HCEC 1CT (cell line): ENCODE data around the gene GATA6.
"Not testable (repeated sequence)": the region's sequence is repeated elsewhere in the genome, so short reads cannot be mapped to it uniquely, and the experiment has no call there.

Experiments used
- DNase-seq: peaks from one replicate; pipeline ENCODE4 v3.0.0-alpha.2; 2017

Gene GATA6

GRCh38 chr18:22211657-22212056, 42.3 kb downstream of the GATA6 start:
- no peak for DNase-seq

- DNase-seq, result no peak
Measured at GRCh38 chr18:22213333-22213973, 44.1 kb downstream of the GATA6 start.

- DNase-seq, result peak; percentile 37
Measured at GRCh38 chr18:22214731-22215528, 45.5 kb downstream of the GATA6 start.

GRCh38 chr18:22218835-22219234, 49.4 kb downstream of the GATA6 start:
- DNase-seq, result no peak

- DNase-seq, result no peak
Measured at GRCh38 chr18:22219568-22220355, 50.4 kb downstream of the GATA6 start.

GRCh38 chr18:22220585-22220984, 51.2 kb downstream of the GATA6 start:
- not testable (repeated sequence) for DNase-seq

- no peak for DNase-seq
Measured at GRCh38 chr18:22221350-22221749, 52.0 kb downstream of the GATA6 start.

- DNase-seq, result peak; percentile 70
Measured at GRCh38 chr18:22223254-22223964, 54.0 kb downstream of the GATA6 start.

- no peak for DNase-seq
Measured at GRCh38 chr18:22223965-22224322, 54.6 kb downstream of the GATA6 start.

GRCh38 chr18:22224339-22224738, 55.0 kb downstream of the GATA6 start:
- no peak for DNase-seq

GRCh38 chr18:22226801-22227200, 57.4 kb downstream of the GATA6 start:
- DNase-seq, result no peak

GRCh38 chr18:22228976-22229375, 59.6 kb downstream of the GATA6 start:
- DNase-seq, result peak; percentile 29

- no peak for DNase-seq
Measured at GRCh38 chr18:22229456-22230124, 60.2 kb downstream of the GATA6 start.

- DNase-seq, result peak; percentile 50
Measured at GRCh38 chr18:22230471-22230945, 61.1 kb downstream of the GATA6 start.

- no peak for DNase-seq
Measured at GRCh38 chr18:22233266-22233665, 63.9 kb downstream of the GATA6 start.

- no peak for DNase-seq
Measured at GRCh38 chr18:22238036-22238435, 68.6 kb downstream of the GATA6 start.

- DNase-seq, result no peak
Measured at GRCh38 chr18:22238681-22239080, 69.3 kb downstream of the GATA6 start.

- DNase-seq, result no peak
Measured at GRCh38 chr18:22241921-22242361, 72.6 kb downstream of the GATA6 start.

- no peak for DNase-seq
Measured at GRCh38 chr18:22243513-22243912, 74.1 kb downstream of the GATA6 start.

GRCh38 chr18:22250026-22250425, 80.6 kb downstream of the GATA6 start:
- no peak for DNase-seq

GRCh38 chr18:22250591-22250996, 81.2 kb downstream of the GATA6 start:
- DNase-seq, result no peak
